NCI-H510A (cell line): ENCODE measurements around the gene RUVBL1.

ENCODE experiments used
- DNase-seq: peaks from one replicate; lab custom pipeline; 2025; lab: John Stamatoyannopoulos, UW

The RUVBL1 gene

DNA sequence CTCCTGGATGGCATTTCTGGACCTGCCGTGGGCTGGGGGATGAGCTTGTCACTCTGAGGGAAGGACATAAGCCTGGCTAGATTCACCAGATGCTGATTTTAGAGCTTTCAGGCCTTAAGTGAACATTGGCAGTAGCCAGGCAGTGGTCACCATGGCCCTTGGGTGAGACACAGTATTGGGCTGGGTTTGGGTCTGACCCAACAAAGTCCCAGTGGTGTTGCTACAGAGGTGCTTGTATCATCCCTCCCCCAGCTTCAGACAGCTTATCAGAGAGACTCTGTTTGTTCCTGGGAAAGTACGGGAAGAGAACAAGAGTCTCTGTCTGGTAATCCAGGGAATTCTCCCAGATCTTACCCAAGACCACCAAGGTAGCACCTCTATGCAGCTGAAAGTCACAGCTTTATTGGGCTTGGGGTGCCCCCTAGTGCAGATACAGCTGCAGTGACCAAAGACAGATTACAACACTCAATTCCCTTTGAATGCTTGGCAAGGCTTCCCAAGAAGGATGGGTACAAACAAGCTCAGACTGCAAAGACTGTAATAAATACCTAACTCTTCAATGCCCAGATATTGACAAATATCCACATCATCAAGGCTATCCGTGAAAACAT is 9.8 kb upstream of the RUVBL1 start:
- DNase-seq, result no peak

GRCh38 chr3:128131897-128132646 is 8.5 kb upstream of the RUVBL1 start:
- DNase-seq, result no peak

GRCh38 chr3:128128251-128128650 is 4.6 kb upstream of the RUVBL1 start:
- no peak for DNase-seq

- no peak for DNase-seq
Observed at GRCh38 chr3:128127236-128127635, 3.6 kb upstream of the RUVBL1 start.

DNA sequence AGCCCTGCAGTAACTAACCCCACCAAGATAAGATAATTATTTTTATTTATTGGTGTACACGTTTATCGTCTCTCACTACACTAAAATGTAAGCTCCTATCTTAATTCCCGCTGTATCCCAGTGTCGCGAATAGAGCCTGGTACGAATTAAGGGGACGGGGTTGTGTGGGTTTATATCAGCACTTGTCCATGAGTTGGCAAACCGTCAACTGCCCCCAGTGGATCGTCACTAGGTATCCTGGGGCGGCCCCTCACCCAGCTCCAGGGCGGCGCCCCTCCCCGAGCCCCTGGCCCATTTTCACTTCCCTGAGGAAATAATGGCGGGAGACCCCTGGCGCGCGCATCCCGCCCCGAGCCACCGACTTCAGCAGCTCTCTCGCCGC is 465 bp downstream of the RUVBL1 start:
- no peak for DNase-seq

- no peak for DNase-seq
Observed at GRCh38 chr3:128122013-128122412, 1.6 kb downstream of the RUVBL1 start.

- no peak for DNase-seq
Observed at GRCh38 chr3:128113817-128114794, 9.5 kb downstream of the RUVBL1 start.

DNA sequence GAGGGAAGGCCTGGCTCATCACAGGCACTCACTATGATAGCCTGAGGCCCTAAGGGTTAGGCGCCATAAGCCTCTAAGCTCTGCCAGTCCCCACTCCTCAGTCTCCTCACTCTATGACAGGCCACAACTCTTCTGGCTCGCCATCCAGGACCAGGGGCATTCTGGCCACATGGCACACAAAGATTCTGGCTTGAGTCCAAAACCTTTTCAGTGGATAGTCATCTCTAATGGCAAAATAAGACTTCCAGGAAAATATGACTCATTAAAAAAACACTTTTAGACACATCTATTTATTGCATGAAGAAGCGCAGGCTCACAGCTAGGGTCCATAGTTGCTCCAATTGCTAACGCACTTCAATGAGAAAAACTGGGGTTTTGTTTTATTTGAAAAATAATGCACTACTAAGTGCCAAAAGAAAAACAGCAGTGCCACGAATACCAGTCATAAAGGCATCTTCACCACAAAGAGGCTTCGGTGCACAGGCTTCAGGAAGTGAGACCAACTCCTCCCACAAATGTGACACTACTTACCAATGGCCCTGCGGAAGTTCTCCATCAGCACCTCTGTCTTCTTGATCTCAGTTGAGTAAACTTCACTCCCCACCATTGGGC is 11.1 kb downstream of the RUVBL1 start:
- no peak for DNase-seq

GRCh38 chr3:128111147-128111546 is 12.5 kb downstream of the RUVBL1 start:
- DNase-seq, result no peak

DNA sequence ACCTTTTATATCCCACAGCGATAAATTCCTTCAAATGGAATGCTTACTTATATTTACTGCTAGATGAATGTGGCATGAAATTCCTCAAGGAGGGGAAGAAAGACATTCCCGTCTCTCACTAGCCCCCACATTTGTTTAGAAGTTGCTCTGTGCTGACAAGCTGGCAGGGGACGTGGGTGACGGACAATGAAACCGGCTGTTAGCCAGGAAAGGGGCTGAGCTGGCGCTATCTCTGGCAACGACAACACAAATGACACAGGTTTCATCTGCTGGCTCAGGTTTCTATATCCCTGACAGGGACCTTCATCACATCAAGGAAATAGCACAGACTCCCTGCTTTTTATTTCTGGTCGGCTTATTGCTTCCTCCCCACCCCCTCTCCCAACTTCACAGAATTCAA is 15.8 kb downstream of the RUVBL1 start:
- no peak for DNase-seq

DNA sequence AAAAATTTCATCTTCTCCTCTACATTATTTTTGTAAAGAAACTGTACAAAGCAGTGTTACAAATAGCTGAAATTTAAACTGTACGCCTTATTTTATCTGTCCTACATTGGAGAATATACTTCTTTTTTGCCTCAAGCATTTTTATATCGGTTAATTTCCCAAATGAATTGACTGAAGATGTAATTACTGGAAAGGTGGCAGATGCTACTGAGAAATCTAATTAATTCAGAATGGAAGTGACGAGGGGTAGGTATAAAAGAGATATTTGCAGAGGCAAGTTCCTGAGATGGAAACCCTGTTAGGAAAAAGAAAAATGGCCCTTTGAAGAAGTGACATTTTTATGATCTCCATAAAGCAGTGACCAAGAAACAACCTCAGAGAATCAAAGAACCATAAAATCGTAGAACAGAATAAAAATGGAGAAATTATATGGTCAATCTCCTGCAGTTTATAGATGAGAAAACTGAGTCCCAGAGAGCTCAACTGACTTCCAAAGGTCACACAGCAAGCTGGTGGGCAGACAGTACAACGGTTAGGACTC is 20.4 kb downstream of the RUVBL1 start:
- no peak for DNase-seq

- DNase-seq, result no peak
Observed at GRCh38 chr3:128100638-128101037, 23.0 kb downstream of the RUVBL1 start.

DNA sequence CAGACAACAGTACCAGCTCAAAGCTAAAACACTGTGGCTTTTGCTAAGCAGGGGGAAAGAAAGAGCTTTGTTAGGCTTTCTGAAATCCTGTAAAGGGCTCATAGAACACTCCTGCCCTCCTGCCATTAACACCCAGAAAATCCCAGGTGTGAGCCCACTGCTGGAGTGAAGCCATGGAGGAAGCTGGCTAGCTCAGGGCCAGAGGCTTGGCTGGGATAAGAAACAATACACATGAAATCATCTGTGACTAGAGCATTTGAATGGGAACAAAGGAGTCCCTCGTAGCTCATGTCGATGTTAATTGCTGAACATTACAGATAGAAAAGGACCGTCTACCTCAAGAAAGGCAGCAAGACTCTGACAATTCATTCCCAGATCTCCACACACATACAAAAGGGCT is 23.5 kb downstream of the RUVBL1 start:
- DNase-seq, result no peak

GRCh38 chr3:128098234-128098633 is 25.4 kb downstream of the RUVBL1 start:
- DNase-seq, result no peak

- DNase-seq, result peak; percentile 16
Observed at GRCh38 chr3:128095222-128095703, 28.3 kb downstream of the RUVBL1 start.

- DNase-seq, result no peak
Observed at GRCh38 chr3:128094295-128095151, 29.1 kb downstream of the RUVBL1 start.

DNA sequence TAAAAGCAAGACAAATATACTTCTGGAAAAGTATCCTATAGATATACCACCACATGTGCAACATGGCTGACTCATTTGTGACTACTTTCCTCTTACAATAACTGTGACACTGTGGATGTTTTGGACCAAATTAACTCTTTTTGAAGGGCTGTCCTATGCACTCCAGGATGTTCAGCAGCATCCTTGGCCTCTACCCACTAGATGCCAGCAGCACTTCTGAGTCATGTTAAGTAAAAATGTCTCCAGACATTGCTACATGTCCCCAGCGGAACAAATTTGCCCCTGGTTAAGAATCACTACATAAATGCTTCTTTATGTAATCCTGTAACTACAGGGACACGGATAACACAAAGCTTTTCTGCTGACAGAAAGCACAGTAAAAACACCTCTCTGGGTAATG is 32.0 kb downstream of the RUVBL1 start:
- DNase-seq, result no peak

- no peak for DNase-seq
Observed at GRCh38 chr3:128089135-128089534, 34.5 kb downstream of the RUVBL1 start.

DNA sequence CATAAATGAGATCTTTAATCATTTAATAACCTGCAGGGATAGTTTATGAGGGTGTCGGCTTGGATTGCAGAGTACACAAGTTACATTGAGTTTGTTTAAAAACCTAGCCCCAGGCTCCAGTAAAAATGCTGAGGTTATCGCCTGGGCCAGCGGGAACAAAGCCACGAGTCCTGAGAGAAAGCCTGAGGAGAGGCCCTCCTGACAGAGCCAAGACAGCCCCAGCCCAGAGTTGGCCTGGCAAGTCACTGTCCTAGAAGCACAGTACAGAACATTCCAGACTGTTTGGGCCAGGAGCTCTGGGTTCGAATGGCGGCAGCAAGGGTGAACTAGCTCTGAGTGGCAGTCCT is 39.0 kb downstream of the RUVBL1 start:
- DNase-seq, result no peak

- no peak for DNase-seq
Observed at GRCh38 chr3:128083980-128084674, 39.5 kb downstream of the RUVBL1 start.
